Heart left ventricle (tissue), 16 donors: ENCODE measurements around the gene CCDC71. TPM values are rescaled to one million over a fixed set of nuclear protein-coding genes. Genes with fewer than 3 reads are reported as not detected.

Experiments used
- ATAC-seq, 4 donors: fragments of 200-7000 bp; cut with Tn5 transposase; one replicate each; pipeline ENCODE4 v1.9.1; 2020 to 2022; ENCODE audit warnings: moderate library complexity in 4 of 4, mild to moderate bottlenecking in 3 of 4, moderate number of reproducible peaks in 1 of 4
- DNase-seq, 5 donors: peaks; one replicate each; pipeline ENCODE4 v3.0.0-alpha.2; 2020
- H3K27ac ChIP-seq, 12 donors: fragments of 200-600 bp; sonication (generic) in 4 of 12; one replicate each; pipeline versions ENCODE4 v1.5.0 to v1.8.0; 2016 to 2022; ENCODE audit warnings: mild to moderate bottlenecking in 2 of 12
- H3K27me3 ChIP-seq, 9 donors: fragments of 200-600 bp; sonication (generic) in 2 of 9; one replicate each; pipeline versions ENCODE4 v1.5.1 to v1.8.0; 2016 to 2022; ENCODE audit warnings: mild to moderate bottlenecking in 3 of 9
- H3K36me3 ChIP-seq, 9 donors: fragments of 200-600 bp; sonication (generic) in 2 of 9; one replicate each; pipeline versions ENCODE4 v1.5.0 to v1.8.0; 2018 to 2022; ENCODE audit warnings: mild to moderate bottlenecking in 2 of 9
- H3K4me1 ChIP-seq, 12 donors: fragments of 200-600 bp; sonication (generic) in 4 of 12; one replicate each; pipeline versions ENCODE4 v1.5.0 to v1.8.0; 2016 to 2022; ENCODE audit warnings: mild to moderate bottlenecking in 3 of 12
- H3K4me3 ChIP-seq, 12 donors: fragments of 200-600 bp; sonication (generic) in 4 of 12; one replicate each; pipeline versions ENCODE4 v1.5.0 to v1.8.0; 2017 to 2022; ENCODE audit warnings: mild to moderate bottlenecking in 9 of 12, moderate library complexity in 4 of 12
- H3K9me3 ChIP-seq, 12 donors: fragments of 200-600 bp; sonication (generic) in 4 of 12; one replicate each; pipeline versions ENCODE4 v1.5.0 to v1.8.0; 2016 to 2022; ENCODE audit warnings: mild to moderate bottlenecking in 1 of 12
- POLR2A ChIP-seq, 2 donors: fragments of 450-650 bp; IDR thresholded peaks; one replicate each; pipeline ENCODE4 v1.6.1; 2017; ENCODE audit warnings: antibody characterized with exemption in 2 of 2, mild to moderate bottlenecking in 2 of 2, moderate library complexity in 2 of 2
- WGBS, 4 donors: extraction: QIAGEN DNeasy Blood & Tissue Kit in 2 of 4; methylation state at CpG; one replicate each; pipeline versions ENCODE4 v1.1.5 to v1.1.7; 2013 to 2018; 5-methylcytosine and 5-hydroxymethylcytosine counted together
- intact Hi-C, 10 donors: fragments of 100-400 bp; cut with DNase I; formaldehyde crosslinking; loops; one replicate each; pipeline versions ENCODE4 v1.11.1 to v1.14.2; 2022
- polyA plus RNA-seq, 2 donors: library from polyadenylated mRNA; stranded (reverse); fragments of 200-250 nt; gene quantifications; one replicate each; pipeline ENCODE4 v1.2.3, GENCODE V29; 2013
- total RNA-seq, 9 donors: library from RNA; depleted of rRNA in 2 of 9; stranded (reverse); fragments of >200 nt in 2 of 9; fragmentation: NEBNext Ultra II Directional in 3 of 9; extraction: Animal tissue kit (Norgen Biotek cat#: 25700) in 3 of 9; gene quantifications; one replicate each; pipeline versions ENCODE4 v1.1.0 to v1.2.4, GENCODE V29; 2016 to 2023
- TF ChIP-seq, protein P1 (sequence below), 12 donors: fragments of 200-600 bp; sonication (generic) in 4 of 12; IDR thresholded peaks; one replicate each; pipeline versions ENCODE4 v1.5.0 to v1.8.0; 2018 to 2022; ENCODE audit warnings: antibody characterized with exemption in 12 of 12, mild to moderate bottlenecking in 5 of 12
- donor health status: ischemic (EF 13 %, LVEDD 7.1; RV severe dilation, severe dysfunction).
- donor health status: healthy with polysubstance abuse.
- donor health status: DM: no; HTN: yes; CAD: no.
- donor health status: DM: no; HTN: no; CAD: no.
- donor health status: ischemic (EF 25% LVEDD 6.9; RV normal size, moderate dysfunction).
- donor health status: ischemic (EF 25% LVEDD 5.7; RV mildly dilated, moderate dysfunction).
- donor health status: healthy.
- donor health status: DM: yes; HTN: yes; CAD: no.
- donor health status: ischemic (EF 35%, LVEDD 5.7; RV mildly dilated, moderate dysfunction).
- donor health status: nonischemic (EF 11% LVEDD 7.7; RV severe dilation, severe dysfunction).
- donor health status: DM: yes; HTN: yes; CAD: no.
- donor health status: PGD.
- donor health status: ischemic (EF 29% LVEDD 5.4; RV normal size, mild dysfunction).
- donor health status: nonischemic (EF 23%, LVEDD 6.1; RV moderate dilation, normal function).

The CCDC71 gene
- total and polyA plus RNA-seq, 11 donors = 9.7 to 24.0 (median 14.6) TPM

DNA sequence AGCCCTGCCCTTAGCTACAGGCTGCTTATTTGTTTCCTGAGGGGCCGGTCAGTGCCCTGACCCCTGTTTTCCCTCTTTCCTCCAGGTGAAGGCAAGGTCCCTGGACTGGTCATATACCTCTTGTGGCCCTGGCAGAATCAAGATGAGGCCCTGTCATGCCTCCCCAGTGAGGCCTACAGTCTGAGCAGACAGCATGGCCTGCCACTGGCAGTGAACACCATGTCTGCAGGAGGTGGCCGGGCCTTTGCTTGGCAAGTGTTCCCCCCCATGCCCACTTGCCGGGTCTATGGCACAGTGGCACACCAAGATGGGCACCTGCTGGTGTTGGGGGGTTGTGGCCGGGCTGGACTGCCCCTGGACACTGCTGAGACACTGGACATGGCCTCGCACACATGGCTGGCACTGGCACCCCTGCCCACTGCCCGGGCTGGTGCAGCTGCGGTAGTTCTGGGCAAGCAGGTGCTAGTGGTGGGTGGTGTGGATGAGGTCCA is 6.5 kb upstream of the CCDC71 start:
- ATAC-seq (no peak), DNase-seq (peak in 1 of 5 donors; percentile 22)
- Histone ChIP-seq H3K4me3 (peak overlapping the region; percentile 47 to 98 (median 92)), H3K9me3 (no peaks in the 10 kb centered on the region), H3K27ac (peak overlapping the region; percentile 79 to 99 (median 96)), H3K4me1 (peaks cover 13 to 65% (median 48%) of the 10 kb centered on the region in 12 donors), H3K36me3 (peaks cover 0 to 35% (median 27%) of the 10 kb centered on the region in 9 donors), H3K27me3 (no peaks in the 10 kb centered on the region)
- 12 to 41% (median 23%) methylated on average over 4 to 7 of the region's 7 CpGs for WGBS, 4 donors
- no peak for TF ChIP-seq POLR2A (IDR thresholded peaks at IDR 0.05)
- TF ChIP-seq, protein P1, sequence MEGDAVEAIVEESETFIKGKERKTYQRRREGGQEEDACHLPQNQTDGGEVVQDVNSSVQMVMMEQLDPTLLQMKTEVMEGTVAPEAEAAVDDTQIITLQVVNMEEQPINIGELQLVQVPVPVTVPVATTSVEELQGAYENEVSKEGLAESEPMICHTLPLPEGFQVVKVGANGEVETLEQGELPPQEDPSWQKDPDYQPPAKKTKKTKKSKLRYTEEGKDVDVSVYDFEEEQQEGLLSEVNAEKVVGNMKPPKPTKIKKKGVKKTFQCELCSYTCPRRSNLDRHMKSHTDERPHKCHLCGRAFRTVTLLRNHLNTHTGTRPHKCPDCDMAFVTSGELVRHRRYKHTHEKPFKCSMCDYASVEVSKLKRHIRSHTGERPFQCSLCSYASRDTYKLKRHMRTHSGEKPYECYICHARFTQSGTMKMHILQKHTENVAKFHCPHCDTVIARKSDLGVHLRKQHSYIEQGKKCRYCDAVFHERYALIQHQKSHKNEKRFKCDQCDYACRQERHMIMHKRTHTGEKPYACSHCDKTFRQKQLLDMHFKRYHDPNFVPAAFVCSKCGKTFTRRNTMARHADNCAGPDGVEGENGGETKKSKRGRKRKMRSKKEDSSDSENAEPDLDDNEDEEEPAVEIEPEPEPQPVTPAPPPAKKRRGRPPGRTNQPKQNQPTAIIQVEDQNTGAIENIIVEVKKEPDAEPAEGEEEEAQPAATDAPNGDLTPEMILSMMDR (IDR thresholded peaks at IDR 0.05) = no peak
- intact Hi-C loops = loop anchor here (2.0 to 10.0 kb wide), 14 partner anchors 35 to 276 kb away; partner anchors contain the start of genes C3orf62 (in 7 of the 10), USP4 (in 3 of the 10) and LAMB2 (in 2 of the 10)

DNA sequence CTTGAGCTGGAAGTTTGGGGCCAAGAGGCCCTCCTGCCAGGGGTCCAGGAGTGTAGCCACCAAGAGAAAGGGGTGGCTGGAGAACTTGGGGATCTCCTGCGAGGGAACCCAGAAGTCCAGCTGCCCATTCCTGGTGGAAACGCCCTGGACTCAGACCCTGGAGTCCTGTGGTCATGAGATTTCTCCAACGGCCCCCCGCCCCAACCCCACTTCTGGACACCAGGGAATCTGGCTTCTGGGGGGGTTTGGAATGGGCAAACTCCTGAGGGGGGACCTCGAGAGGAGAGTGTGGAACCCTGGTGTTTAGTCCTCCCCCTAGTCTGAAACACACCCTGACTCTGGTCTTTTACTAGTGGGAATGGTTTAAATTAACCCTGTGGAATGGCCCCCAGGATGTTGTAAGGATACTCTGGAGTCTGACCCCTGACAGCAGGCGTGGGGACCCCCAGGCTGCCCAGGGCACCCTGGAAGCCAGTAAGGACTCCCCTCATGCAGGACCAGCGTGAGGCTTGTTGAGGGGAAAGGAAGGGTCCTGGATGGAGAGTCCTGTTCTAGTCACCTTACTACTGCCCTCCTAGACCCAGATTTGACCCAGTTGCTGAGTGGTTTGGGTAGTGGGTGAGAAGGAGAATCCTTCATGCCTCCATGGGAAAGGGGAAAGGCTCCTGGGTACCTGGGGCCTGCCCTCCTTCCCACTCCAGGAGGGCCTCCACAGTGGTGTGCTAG is 5.8 kb upstream of the CCDC71 start:
- H3K27ac ChIP-seq = peak overlapping the region; percentile 79 to 99 (median 96)
- H3K4me3 ChIP-seq = peak overlapping the region; percentile 47 to 98 (median 92)
- TF ChIP-seq POLR2A (IDR thresholded peaks at IDR 0.05) = no peak
- TF ChIP-seq, protein P1 (IDR thresholded peaks at IDR 0.05) = no peak
- peaks cover 13 to 62% (median 46%) of the 10 kb centered on the region in 12 donors for H3K4me1 ChIP-seq
- intact Hi-C loops = loop anchor here (1.0 to 10.0 kb wide), 16 partner anchors 35 to 277 kb away; partner anchors contain the start of genes C3orf62 (in 10 of the 10), USP4 (in 5 of the 10) and LAMB2 (in 2 of the 10)
- no peaks in the 10 kb centered on the region for H3K27me3 ChIP-seq
- ATAC-seq (no peak), DNase-seq (no peak)
- peaks cover 0 to 30% (median 25%) of the 10 kb centered on the region in 9 donors for H3K36me3 ChIP-seq
- no peaks in the 10 kb centered on the region for H3K9me3 ChIP-seq
- 5 to 8% (median 5%) methylated on average over 7 of the region's 7 CpGs for WGBS, 4 donors

DNA sequence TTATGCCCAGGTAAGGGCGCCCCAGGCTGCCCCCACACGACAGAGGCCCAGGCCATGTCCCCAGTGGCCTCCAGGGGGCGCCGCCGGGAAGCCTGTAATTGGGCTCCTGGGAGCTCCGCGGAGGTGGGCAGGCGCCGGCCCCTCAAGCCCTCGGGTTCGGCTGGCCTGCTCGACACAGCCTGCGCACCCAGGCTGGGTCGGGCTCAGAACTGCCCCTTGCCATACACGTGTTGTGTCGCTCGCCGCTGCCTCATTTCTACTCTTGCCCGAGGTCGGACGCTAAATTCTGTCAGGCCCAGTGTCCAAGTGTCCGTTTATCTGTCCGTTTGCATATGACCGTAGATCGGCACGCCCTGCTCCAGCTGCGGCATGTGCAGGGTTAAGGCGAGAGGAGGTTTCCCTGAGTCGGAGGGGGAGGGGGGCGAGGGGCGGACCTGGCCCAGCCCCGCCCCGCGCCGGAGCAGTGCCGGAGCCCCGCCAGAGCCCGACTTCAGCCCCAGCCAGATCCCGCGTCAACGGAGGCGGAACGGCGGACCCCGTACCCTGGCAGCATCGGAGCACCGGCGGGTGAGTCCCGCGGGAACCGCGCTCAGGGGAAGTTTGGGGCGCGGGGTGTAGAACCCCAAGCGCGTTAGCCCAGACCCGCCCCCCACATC is 5.1 kb upstream of the CCDC71 start, which contains the start of gene KLHDC8B:
TSS of gene KLHDC8B (plus strand) at position 480 of the 656 bp plus-strand sequence. CDS start 1,172 bp downstream, outside the sequence.
- H3K9me3 ChIP-seq = no peaks in the 10 kb centered on the region
- WGBS, 4 donors = 0 to 1% (median 1%) methylated on average over 49 to 57 of the region's 57 CpGs
- peak; percentile 92 to 94 (median 93) for DNase-seq
- no peaks in the 10 kb centered on the region for H3K27me3 ChIP-seq
- H3K36me3 ChIP-seq = peaks cover 0 to 24% (median 19%) of the 10 kb centered on the region in 9 donors
- peak; percentile 83 to 91 (median 88) for ATAC-seq
- intact Hi-C loops = loop anchor here (1.0 to 10.0 kb wide), 15 partner anchors 36 to 278 kb away; partner anchors contain the start of genes C3orf62 (in 9 of the 10), USP4 (in 4 of the 10) and LAMB2 (in 2 of the 10)
- H3K4me3 ChIP-seq = peak within 1 kb of the TSS; percentile 47 to 98 (median 92)
- peak within 1 kb of the TSS; percentile 79 to 99 (median 96) for H3K27ac ChIP-seq
- peaks cover 13 to 62% (median 51%) of the 10 kb centered on the region in 12 donors for H3K4me1 ChIP-seq
- peak in 1 of 2 donors; percentile 81 for TF ChIP-seq POLR2A (IDR thresholded peaks at IDR 0.05)
- TF ChIP-seq, protein P1 (IDR thresholded peaks at IDR 0.05) = peak; percentile 95 to 98 (median 96)
